IMR-90 (cell line): ENCODE data around the gene LIN52. TPM values are rescaled to one million over a fixed set of nuclear protein-coding genes. Genes with fewer than 3 reads are reported as not detected.

Source experiments
- ATAC-seq: fragments of 200-7000 bp; cut with Tn5 transposase; 2 replicates; pipeline ENCODE4 v1.9.1; 2020; ENCODE audit warnings: low read depth, mild to moderate bottlenecking, moderate library complexity
- BruUV-seq: library from RNA; stranded (reverse); fragments of 400-500 nt; replicated peaks from 2 replicates; lab custom pipeline; 2021; lab: Mats Ljungman, UMichigan
- CTCF ChIA-PET: fragments of 300-600 bp; formaldehyde crosslinking; extraction: SDS; loops from one replicate; lab custom pipeline; 2021; ENCODE audit warnings: antibody characterized with exemption; lab: Yijun Ruan, JAX
- POLR2A ChIA-PET: fragments of 300-600 bp; sonication (Branson Sonifier 250); formaldehyde crosslinking; loops from one replicate; lab custom pipeline; 2022; ENCODE audit warnings: antibody characterized with exemption; ENCODE audit not compliant: unreplicated experiment; lab: Charles Lee
- DNase-seq: peaks from one replicate; pipeline ENCODE4 v3.0.0; 2013
- H2AFZ ChIP-seq: replicated peaks from 2 replicates; pipeline ENCODE3; 2013; ENCODE audit warnings: low read length, mild to moderate bottlenecking; ENCODE audit not compliant: poor library complexity
- H2AK5ac ChIP-seq: 2 replicates; pipeline ENCODE4 v1.6.1; 2013; ENCODE audit warnings: low read depth, low read length, inconsistent platforms
- H2AK9ac ChIP-seq: replicated peaks from 2 replicates; pipeline ENCODE3; 2013; ENCODE audit warnings: mild to moderate bottlenecking, low read depth, low read length, moderate library complexity; ENCODE audit not compliant: poor library complexity
- H2BK120ac ChIP-seq: 2 replicates; pipeline ENCODE4 v1.6.1; 2013; ENCODE audit warnings: low read depth, low read length, inconsistent platforms
- H2BK15ac ChIP-seq: 3 replicates; pipeline ENCODE4 v1.6.1; 2013; ENCODE audit warnings: low read depth, low read length, inconsistent platforms
- H2BK20ac ChIP-seq: 2 replicates; pipeline ENCODE4 v1.6.1; 2013; ENCODE audit warnings: low read depth, mild to moderate bottlenecking, inconsistent platforms, low read length, moderate library complexity
- H2BK5ac ChIP-seq: 2 replicates; pipeline ENCODE4 v1.6.1; 2013; ENCODE audit warnings: mild to moderate bottlenecking, low read depth, low read length, inconsistent platforms; ENCODE audit not compliant: poor library complexity, severe bottlenecking
- H3K14ac ChIP-seq: replicated peaks from 2 replicates; pipeline ENCODE4 v1.6.1; 2013; ENCODE audit warnings: low read depth, low read length, inconsistent platforms
- H3K18ac ChIP-seq: 2 replicates; pipeline ENCODE4 v1.6.1; 2013; ENCODE audit warnings: low read depth, low read length, control low read depth
- H3K23ac ChIP-seq: 2 replicates; pipeline ENCODE4 v1.6.1; 2013; ENCODE audit warnings: low read depth, low read length, inconsistent platforms
- H3K27ac ChIP-seq: 2 replicates; pipeline ENCODE4 v1.5.1; 2013; ENCODE audit warnings: mild to moderate bottlenecking, control low read depth, low read length; ENCODE audit not compliant: insufficient read depth
- H3K27me3 ChIP-seq: 2 replicates; pipeline ENCODE4 v1.6.1; 2013; ENCODE audit warnings: low read length; ENCODE audit not compliant: control insufficient read depth, insufficient read depth
- H3K36me3 ChIP-seq: 2 replicates; pipeline ENCODE4 v1.6.1; 2013; ENCODE audit warnings: low read length, mixed read lengths; ENCODE audit not compliant: control insufficient read depth, insufficient read depth
- H3K4ac ChIP-seq: 2 replicates; pipeline ENCODE4 v1.6.1; 2013; ENCODE audit warnings: low read depth, low read length, inconsistent platforms
- H3K4me1 ChIP-seq: 2 replicates; pipeline ENCODE4 v1.6.1; 2013; ENCODE audit warnings: low read length, mixed read lengths; ENCODE audit not compliant: control insufficient read depth, insufficient read depth
- H3K4me2 ChIP-seq: 2 replicates; pipeline ENCODE4 v1.6.1; 2013; ENCODE audit warnings: low read depth, mild to moderate bottlenecking, control low read depth, low read length, moderate library complexity
- H3K4me3 ChIP-seq: 2 replicates; pipeline ENCODE4 v1.5.1; 2013; ENCODE audit warnings: low read depth, mild to moderate bottlenecking, control low read depth, low read length, moderate library complexity; ENCODE audit not compliant: insufficient read depth
- H3K56ac ChIP-seq: 2 replicates; pipeline ENCODE4 v1.6.1; 2013; ENCODE audit warnings: low read length, inconsistent platforms; ENCODE audit not compliant: insufficient read depth; ENCODE audit errors: extremely low read depth
- H3K79me1 ChIP-seq, 2 experiments: 2 replicates each; pipeline ENCODE4 v1.6.1; 2013; ENCODE audit warnings: low read length in 2 of 2, inconsistent platforms in 1 of 2, low read depth in 1 of 2
- H3K9ac ChIP-seq: 2 replicates; pipeline ENCODE4 v1.6.1; 2013; ENCODE audit warnings: low read depth, low read length, control low read depth
- H3K9me1 ChIP-seq: 2 replicates; pipeline ENCODE4 v1.6.1; 2013; ENCODE audit warnings: low read length, inconsistent platforms; ENCODE audit not compliant: insufficient read depth
- H3K9me3 ChIP-seq: 2 replicates; pipeline ENCODE4 v1.6.1; 2013; ENCODE audit warnings: low read length; ENCODE audit not compliant: control insufficient read depth, insufficient read depth
- H4K20me1 ChIP-seq: 2 replicates; pipeline ENCODE4 v1.6.1; 2013; ENCODE audit warnings: low read length, inconsistent platforms; ENCODE audit not compliant: insufficient read depth
- H4K5ac ChIP-seq: 2 replicates; pipeline ENCODE4 v1.6.1; 2013; ENCODE audit warnings: mild to moderate bottlenecking, low read depth, low read length, control low read depth
- H4K8ac ChIP-seq, 2 experiments: 2 replicates each; pipeline ENCODE4 v1.6.1; 2013; ENCODE audit warnings: low read depth in 2 of 2, low read length in 2 of 2, control low read depth in 1 of 2, inconsistent platforms in 1 of 2
- H4K91ac ChIP-seq: 2 replicates; pipeline ENCODE4 v1.6.1; 2013; ENCODE audit warnings: low read depth, low read length, inconsistent platforms; ENCODE audit not compliant: insufficient read depth
- CHD1 ChIP-seq: IDR thresholded peaks from 2 replicates; pipeline ENCODE4 v1.6.1; 2012; ENCODE audit warnings: low read depth, low read length, improper control_type of control experiment
- MXI1 ChIP-seq: IDR thresholded peaks from 2 replicates; pipeline ENCODE4 v1.6.1; 2012; ENCODE audit warnings: low read depth, mild to moderate bottlenecking, low read length, moderate library complexity, borderline replicate concordance
- WGBS, 2 experiments: methylation state at CpG; one replicate each; pipeline versions ENCODE4 v1.1.5 to v1.1.7; 2013; ENCODE audit warnings: missing lambda C conversion rate in 2 of 2; ENCODE audit not compliant: insufficient read length in 1 of 2; ENCODE audit errors: extremely low coverage in 2 of 2; 5-methylcytosine and 5-hydroxymethylcytosine counted together
- dilution Hi-C: fragments of 300-500 bp; cut with HindIII; formaldehyde crosslinking; loops from one replicate; pipeline ENCODE4 v1.14.3; 2018; ENCODE audit warnings: low sequenced_read_pairs; ENCODE audit not compliant: unreplicated experiment
- in situ Hi-C: fragments of 300-500 bp; cut with MboI; formaldehyde crosslinking; loops from 3 replicates; pipeline ENCODE4 v1.14.3; 2019; ENCODE audit warnings: low sequenced_read_pairs, inconsistent platforms, mixed read lengths
- intact Hi-C: fragments of 100-400 bp; cut with micrococcal nuclease; formaldehyde crosslinking; loops from 2 replicates; pipeline ENCODE4 v1.10.0; 2022
- polyA plus RNA-seq, 3 experiments: library from polyadenylated mRNA; depleted of rRNA; stranded (reverse); fragments of >200 nt; gene quantifications; 2 replicates each; pipeline ENCODE4 v1.2.3, GENCODE V29; 2012; ENCODE audit warnings: low replicate concordance in 1 of 3
- total RNA-seq: library from RNA; depleted of rRNA; stranded (reverse); fragments of >200 nt; gene quantifications from 2 replicates; pipeline ENCODE4 v1.2.3, GENCODE V29; 2012

Gene LIN52
- total and polyA plus RNA-seq, 2 of the 4 experiments (the other 2 are of a cell fraction) = 6.1 to 11.5 TPM

GRCh38 chr14:74081491-74081890, 3.3 kb upstream of the LIN52 start:
- DNase-seq = no peak
- Histone ChIP-seq H3K36me3 (no peaks in the 10 kb centered on the region), H3K4me1 (peaks cover 2% of the 10 kb centered on the region), H4K8ac (no peak overlapping the region), H3K9me1 (no peaks in the 10 kb centered on the region), H4K91ac (no peak overlapping the region), H3K4ac (no peak overlapping the region), H3K9ac (no peak overlapping the region), H2BK120ac (no peak overlapping the region), H3K79me1 (peaks cover 5 to 25% of the 10 kb centered on the region in 2 experiments; a peak in 3 of 4 replicates), H2AFZ (no peak overlapping the region), H3K14ac (no peak overlapping the region), H4K20me1 (no peaks in the 10 kb centered on the region), H2BK15ac (no peak overlapping the region), H3K18ac (no peak overlapping the region), H2BK5ac (no peak overlapping the region), H2BK20ac (no peak overlapping the region), H3K27ac (no peak overlapping the region), H3K56ac (no peak overlapping the region), H4K5ac (no peak overlapping the region), H3K4me3 (no peak overlapping the region), H3K23ac (no peak overlapping the region), H3K4me2 (no peak overlapping the region), H3K9me3 (no peaks in the 10 kb centered on the region), H3K27me3 (no peaks in the 10 kb centered on the region), H2AK9ac (no peak overlapping the region), H2AK5ac (no peak overlapping the region)
- no peak for ATAC-seq
- in situ Hi-C loops = no loop called here
- CTCF ChIA-PET = no interaction called here
- dilution Hi-C loops = no loop called here
- BruUV-seq = no TSS peak
- POLR2A ChIA-PET = no interaction called here
- TF ChIP-seq CHD1 (no peak), MXI1 (no peak)
- WGBS, 2 experiments = no CpG with 5 or more reads among the region's 3 CpGs
- intact Hi-C loops = no loop called here
